ENCODE measurements around the gene ATP8A2. TPM values are rescaled to one million over a fixed set of nuclear protein-coding genes. Genes with fewer than 3 reads are reported as not detected.
A peak's percentile ranks its signal among the peaks of the same experiment; 100 is the strongest.
"Not testable (repeated sequence)": the region's sequence is repeated elsewhere in the genome, so short reads cannot be mapped to it uniquely, and the experiment has no call there.

The ATP8A2 gene
- total RNA-seq: 0.38 and 0.40 TPM in 2 replicates

- H3K27ac Mint-ChIP-seq: no peak within 1 kb of the TSS
- peaks cover 3% of the 10 kb centered on the region for H3K4me1 Mint-ChIP-seq
- no peak for DNase-seq
- no peaks in the 10 kb centered on the region for H3K9me3 Mint-ChIP-seq
- H3K4me3 Mint-ChIP-seq: peak within 1 kb of the TSS; percentile 27
- no peaks in the 10 kb centered on the region for H3K36me3 Mint-ChIP-seq (ENCODE audit: low read depth)
- peaks cover 71% of the 10 kb centered on the region for H3K27me3 Mint-ChIP-seq
- intact Hi-C loops (cut with micrococcal nuclease): no loop called here
Observed at GRCh38 chr13:25371875-25372283, at the start of gene ATP8A2. Gene ATP8A2, plus strand, starts transcription at chr13:25371974. Its CDS starts 239 bp downstream, at chr13:25372213.

GRCh38 chr13:25324100-25324499 lies 47.7 kb upstream of the ATP8A2 start:
- no peak for DNase-seq
- intact Hi-C loops (cut with micrococcal nuclease): no loop called here
- Mint-ChIP-seq H3K27ac (no peak overlapping the region), H3K36me3 (ENCODE audit: low read depth) (peaks cover 37% of the 10 kb centered on the region), H3K4me3 (no peak overlapping the region), H3K4me1 (peaks cover 1% of the 10 kb centered on the region), H3K9me3 (no peaks in the 10 kb centered on the region), H3K27me3 (no peaks in the 10 kb centered on the region)

GRCh38 chr13:25329706-25330105 lies 42.1 kb upstream of the ATP8A2 start:
- no peaks in the 10 kb centered on the region for H3K9me3 Mint-ChIP-seq
- H3K27me3 Mint-ChIP-seq: no peaks in the 10 kb centered on the region
- no peak overlapping the region for H3K4me3 Mint-ChIP-seq
- DNase-seq: no peak
- peaks cover 50% of the 10 kb centered on the region for H3K36me3 Mint-ChIP-seq (ENCODE audit: low read depth)
- intact Hi-C loops (cut with micrococcal nuclease): no loop called here
- H3K4me1 Mint-ChIP-seq: peaks cover 3% of the 10 kb centered on the region
- no peak overlapping the region for H3K27ac Mint-ChIP-seq

- H3K27ac Mint-ChIP-seq: no peak overlapping the region
- no peaks in the 10 kb centered on the region for H3K9me3 Mint-ChIP-seq
- no peak overlapping the region for H3K4me3 Mint-ChIP-seq
- H3K4me1 Mint-ChIP-seq: peaks cover 3% of the 10 kb centered on the region
- H3K36me3 Mint-ChIP-seq (ENCODE audit: low read depth): peaks cover 48% of the 10 kb centered on the region
- intact Hi-C loops (cut with micrococcal nuclease): no loop called here
- DNase-seq: no peak
- no peaks in the 10 kb centered on the region for H3K27me3 Mint-ChIP-seq
Observed at GRCh38 chr13:25330541-25330940, 41.2 kb upstream of the ATP8A2 start.

- H3K4me1 Mint-ChIP-seq: peaks cover 3% of the 10 kb centered on the region
- no peaks in the 10 kb centered on the region for H3K27me3 Mint-ChIP-seq
- H3K27ac Mint-ChIP-seq: no peak overlapping the region
- H3K9me3 Mint-ChIP-seq: no peaks in the 10 kb centered on the region
- peaks cover 40% of the 10 kb centered on the region for H3K36me3 Mint-ChIP-seq (ENCODE audit: low read depth)
- no peak for DNase-seq
- no peak overlapping the region for H3K4me3 Mint-ChIP-seq
- intact Hi-C loops (cut with micrococcal nuclease): no loop called here
Observed at GRCh38 chr13:25335856-25336255, 35.9 kb upstream of the ATP8A2 start.

- Mint-ChIP-seq H3K4me1 (no peaks in the 10 kb centered on the region), H3K36me3 (ENCODE audit: low read depth) (peaks cover 13% of the 10 kb centered on the region), H3K27ac (no peak overlapping the region), H3K27me3 (no peaks in the 10 kb centered on the region), H3K9me3 (no peaks in the 10 kb centered on the region), H3K4me3 (no peak overlapping the region)
- intact Hi-C loops (cut with micrococcal nuclease): no loop called here
- DNase-seq: no peak
Observed at GRCh38 chr13:25345576-25345975, 26.2 kb upstream of the ATP8A2 start.

GRCh38 chr13:25347151-25347550 lies 24.6 kb upstream of the ATP8A2 start:
- peaks cover 9% of the 10 kb centered on the region for H3K36me3 Mint-ChIP-seq (ENCODE audit: low read depth)
- no peaks in the 10 kb centered on the region for H3K4me1 Mint-ChIP-seq
- no peaks in the 10 kb centered on the region for H3K9me3 Mint-ChIP-seq
- H3K27ac Mint-ChIP-seq: no peak overlapping the region
- intact Hi-C loops (cut with micrococcal nuclease): no loop called here
- H3K27me3 Mint-ChIP-seq: peaks cover 1% of the 10 kb centered on the region
- no peak for DNase-seq
- H3K4me3 Mint-ChIP-seq: no peak overlapping the region

GRCh38 chr13:25351404-25351803 lies 20.4 kb upstream of the ATP8A2 start:
- peaks cover 17% of the 10 kb centered on the region for H3K27me3 Mint-ChIP-seq
- no peak overlapping the region for H3K27ac Mint-ChIP-seq
- DNase-seq: no peak
- intact Hi-C loops (cut with micrococcal nuclease): no loop called here
- H3K36me3 Mint-ChIP-seq (ENCODE audit: low read depth): no peaks in the 10 kb centered on the region
- no peak overlapping the region for H3K4me3 Mint-ChIP-seq
- no peaks in the 10 kb centered on the region for H3K4me1 Mint-ChIP-seq
- no peaks in the 10 kb centered on the region for H3K9me3 Mint-ChIP-seq

GRCh38 chr13:25352230-25352629 lies 19.5 kb upstream of the ATP8A2 start:
- Mint-ChIP-seq H3K9me3 (no peaks in the 10 kb centered on the region), H3K4me1 (no peaks in the 10 kb centered on the region), H3K36me3 (ENCODE audit: low read depth) (no peaks in the 10 kb centered on the region), H3K4me3 (no peak overlapping the region), H3K27me3 (peaks cover 17% of the 10 kb centered on the region), H3K27ac (no peak overlapping the region)
- DNase-seq: no peak
- intact Hi-C loops (cut with micrococcal nuclease): no loop called here

GRCh38 chr13:25352806-25353205 lies 19.0 kb upstream of the ATP8A2 start:
- no peak for DNase-seq
- intact Hi-C loops (cut with micrococcal nuclease): no loop called here
- H3K27ac Mint-ChIP-seq: no peak overlapping the region
- H3K27me3 Mint-ChIP-seq: peaks cover 17% of the 10 kb centered on the region
- no peaks in the 10 kb centered on the region for H3K36me3 Mint-ChIP-seq (ENCODE audit: low read depth)
- H3K9me3 Mint-ChIP-seq: no peaks in the 10 kb centered on the region
- H3K4me1 Mint-ChIP-seq: no peaks in the 10 kb centered on the region
- H3K4me3 Mint-ChIP-seq: no peak overlapping the region

- no peak for DNase-seq
- Mint-ChIP-seq H3K4me1 (no peaks in the 10 kb centered on the region), H3K27me3 (peaks cover 17% of the 10 kb centered on the region), H3K27ac (no peak overlapping the region), H3K36me3 (ENCODE audit: low read depth) (no peaks in the 10 kb centered on the region), H3K9me3 (no peaks in the 10 kb centered on the region), H3K4me3 (no peak overlapping the region)
- intact Hi-C loops (cut with micrococcal nuclease): no loop called here
Observed at GRCh38 chr13:25353344-25353743, 18.4 kb upstream of the ATP8A2 start.

- no peaks in the 10 kb centered on the region for H3K36me3 Mint-ChIP-seq (ENCODE audit: low read depth)
- H3K27me3 Mint-ChIP-seq: peaks cover 17% of the 10 kb centered on the region
- H3K4me3 Mint-ChIP-seq: no peak overlapping the region
- no peak overlapping the region for H3K27ac Mint-ChIP-seq
- H3K4me1 Mint-ChIP-seq: no peaks in the 10 kb centered on the region
- intact Hi-C loops (cut with micrococcal nuclease): no loop called here
- H3K9me3 Mint-ChIP-seq: no peaks in the 10 kb centered on the region
- no peak for DNase-seq
Observed at GRCh38 chr13:25354377-25354776, 17.4 kb upstream of the ATP8A2 start.

- H3K9me3 Mint-ChIP-seq; H3K27ac Mint-ChIP-seq; H3K36me3 Mint-ChIP-seq (ENCODE audit: low read depth); H3K4me3 Mint-ChIP-seq; H3K27me3 Mint-ChIP-seq; H3K4me1 Mint-ChIP-seq; intact Hi-C loops (cut with micrococcal nuclease); DNase-seq: not testable (repeated sequence)
Observed at GRCh38 chr13:25360443-25360842, 11.3 kb upstream of the ATP8A2 start.

GRCh38 chr13:25365720-25366235 lies 6.0 kb upstream of the ATP8A2 start:
- Mint-ChIP-seq H3K4me1 (no peaks in the 10 kb centered on the region), H3K27me3 (peaks cover 31% of the 10 kb centered on the region), H3K4me3 (no peak overlapping the region), H3K27ac (no peak overlapping the region), H3K36me3 (ENCODE audit: low read depth) (no peaks in the 10 kb centered on the region), H3K9me3 (peaks cover 4% of the 10 kb centered on the region)
- intact Hi-C loops (cut with micrococcal nuclease): no loop called here
- no peak for DNase-seq

- H3K4me1 Mint-ChIP-seq: peaks cover 3% of the 10 kb centered on the region
- H3K27me3 Mint-ChIP-seq: peaks cover 71% of the 10 kb centered on the region
- no peaks in the 10 kb centered on the region for H3K9me3 Mint-ChIP-seq
- no peaks in the 10 kb centered on the region for H3K36me3 Mint-ChIP-seq (ENCODE audit: low read depth)
- H3K4me3 Mint-ChIP-seq: peak overlapping the region; percentile 27
- DNase-seq: no peak
- intact Hi-C loops (cut with micrococcal nuclease): no loop called here
- H3K27ac Mint-ChIP-seq: no peak overlapping the region
Observed at GRCh38 chr13:25371158-25371874, 458 bp upstream of the ATP8A2 start.

All from activated CD4-positive, alpha-beta T cell treated with anti-CD3 and anti-CD28 coated beads, Interleukin-2, amount 10 ng/mL, durations not matched to agents 24 days and 14 days (primary cell).